Lower leg skin (tissue), 4 donors: ENCODE data around the gene U2AF1. TPM values are rescaled to one million over a fixed set of nuclear protein-coding genes. Genes with fewer than 3 reads are reported as not detected.
"Not testable (repeated sequence)": the region's sequence is repeated elsewhere in the genome, so short reads cannot be mapped to it uniquely, and the experiment has no call there.

Experiments
- DNase-seq, 2 donors: peaks; one replicate each; pipeline ENCODE4 v3.0.0-alpha.2; 2019; ENCODE audit warnings: low spot score in 2 of 2
- H3K4me3 ChIP-seq: fragments of 200-600 bp; sonication (generic); 2 replicates; pipeline ENCODE4 v1.5.1; 2017; ENCODE audit warnings: mild to moderate bottlenecking, low read depth; ENCODE audit not compliant: poor library complexity, severe bottlenecking
- WGBS, 2 donors: methylation state at CpG; one replicate each; pipeline ENCODE4 v1.1.5; 2018; 5-methylcytosine and 5-hydroxymethylcytosine counted together
- intact Hi-C: fragments of 100-400 bp; cut with DNase I; formaldehyde crosslinking; loops from one replicate; pipeline ENCODE4 v1.15.0; 2023; ENCODE audit warnings: low total_unique reads
- total RNA-seq, 4 donors: library from RNA; depleted of rRNA; stranded (reverse); fragments of >200 nt; gene quantifications; one replicate each; pipeline ENCODE4 v1.1.0, GENCODE V29; 2016

U2AF1 gene
- total RNA-seq, 4 donors from 2014 or later = 19.2 to 57.6 (median 19.5) TPM

DNA sequence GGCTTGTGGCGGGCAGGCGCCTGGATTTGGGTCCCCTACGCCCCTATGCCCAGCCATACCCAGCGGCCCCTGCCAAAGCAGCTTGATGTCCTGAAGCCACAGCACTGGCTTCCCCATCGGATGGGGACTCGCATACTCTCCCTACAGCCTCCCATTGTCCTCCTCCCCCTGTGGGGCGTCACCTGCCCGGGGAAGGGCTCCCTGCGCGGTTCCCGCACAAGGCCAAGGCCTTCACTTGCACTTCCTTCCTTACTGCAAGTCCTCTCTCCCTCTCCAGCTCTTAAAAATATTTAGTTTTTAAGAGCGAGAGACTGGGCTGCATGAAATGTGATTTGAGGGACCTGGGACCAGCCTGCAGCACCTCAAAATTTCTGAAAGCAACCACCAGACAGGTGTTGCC is 40.7 kb downstream of the U2AF1 start:
- 86 to 100% methylated on average over 2 to 8 of the region's 12 CpGs for WGBS, 2 donors
- DNase-seq, H3K4me3 ChIP-seq, intact Hi-C loops: not testable (repeated sequence)

DNA sequence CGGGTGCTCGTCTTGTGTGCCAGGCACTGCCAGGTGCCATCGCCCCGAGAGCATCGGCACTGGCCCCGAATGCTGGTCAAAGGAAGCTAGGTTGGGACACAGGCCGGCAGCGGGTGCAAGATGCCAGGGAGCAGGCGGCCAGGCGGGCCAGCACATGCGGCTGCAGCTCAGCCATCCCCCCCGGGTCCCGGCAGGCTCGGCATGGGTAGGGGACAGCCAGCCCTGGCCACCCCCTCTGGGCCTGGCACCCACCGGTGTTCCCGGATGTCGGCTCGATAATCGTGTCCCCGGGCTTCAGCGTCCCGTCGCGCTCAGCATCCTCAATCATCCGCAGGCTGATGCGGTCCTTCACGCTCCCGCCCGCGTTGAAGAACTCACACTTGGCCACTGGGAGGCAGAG is 41.4 kb downstream of the U2AF1 start:
- intact Hi-C loops = not testable (repeated sequence)

DNA sequence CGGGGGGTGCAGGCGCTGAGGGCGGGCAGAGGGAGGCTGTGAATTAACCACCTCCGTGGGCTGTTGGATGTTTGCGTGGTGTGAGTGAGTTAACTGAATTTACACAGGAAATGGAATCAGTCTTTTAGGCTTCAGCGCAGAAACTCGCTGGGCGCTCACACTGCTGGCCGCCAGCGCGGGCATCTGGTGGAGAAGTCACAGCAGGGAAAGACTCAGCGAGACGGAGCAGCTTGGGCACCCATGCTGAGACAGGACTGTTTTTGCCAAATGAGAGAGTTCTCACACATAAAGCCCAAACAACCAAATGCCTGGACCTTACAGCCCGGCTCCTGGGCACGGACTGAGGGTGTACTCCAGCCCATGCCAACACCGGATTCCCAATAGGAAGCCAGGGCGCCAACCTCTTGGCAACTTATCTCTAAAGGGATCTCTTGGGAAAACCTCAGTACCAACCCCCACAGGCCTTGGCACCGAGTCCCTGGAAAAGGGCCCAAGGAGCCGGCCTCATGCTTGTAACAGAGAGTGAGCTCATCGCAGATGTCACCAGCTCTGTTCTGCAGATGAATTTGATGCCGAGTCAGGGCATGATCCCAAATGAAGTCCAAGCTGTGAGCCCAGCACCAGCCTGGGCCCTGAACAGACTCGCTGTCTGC is 43.0 kb downstream of the U2AF1 start:
- H3K4me3 ChIP-seq, DNase-seq, intact Hi-C loops: not testable (repeated sequence)
- WGBS, 2 donors = no CpG with 5 or more reads among the region's 22 CpGs

More for the DNA sequence above, 41.4 kb downstream of the U2AF1 start:
- not testable (repeated sequence) for DNase-seq, H3K4me3 ChIP-seq
- WGBS, 2 donors = 89% methylated on average over 13 of the region's 30 CpGs; no CpG with 5 or more reads in 1 of the 2 donors

GRCh38 chr21:43062955-43063664 is 44.3 kb downstream of the U2AF1 start:
- H3K4me3 ChIP-seq, intact Hi-C loops, DNase-seq: not testable (repeated sequence)
- WGBS, 2 donors = no CpG with 5 or more reads among the region's 28 CpGs

GRCh38 chr21:43053112-43053511 is 54.3 kb downstream of the U2AF1 start:
- no CpG with 5 or more reads among the region's 13 CpGs for WGBS, 2 donors
- DNase-seq, H3K4me3 ChIP-seq, intact Hi-C loops: not testable (repeated sequence)

- intact Hi-C loops, H3K4me3 ChIP-seq, DNase-seq: not testable (repeated sequence)
- 59 to 68% methylated on average over 8 to 10 of the region's 21 CpGs for WGBS, 2 donors
These were observed 61.2 kb downstream of the U2AF1 start for GRCh38 chr21:43045876-43046821.

GRCh38 chr21:43045165-43045875 is 62.0 kb downstream of the U2AF1 start:
- H3K4me3 ChIP-seq, intact Hi-C loops, DNase-seq: not testable (repeated sequence)
- 40% methylated on average over 1 of the region's 17 CpGs; no CpG with 5 or more reads in 1 of the 2 donors for WGBS, 2 donors

DNA sequence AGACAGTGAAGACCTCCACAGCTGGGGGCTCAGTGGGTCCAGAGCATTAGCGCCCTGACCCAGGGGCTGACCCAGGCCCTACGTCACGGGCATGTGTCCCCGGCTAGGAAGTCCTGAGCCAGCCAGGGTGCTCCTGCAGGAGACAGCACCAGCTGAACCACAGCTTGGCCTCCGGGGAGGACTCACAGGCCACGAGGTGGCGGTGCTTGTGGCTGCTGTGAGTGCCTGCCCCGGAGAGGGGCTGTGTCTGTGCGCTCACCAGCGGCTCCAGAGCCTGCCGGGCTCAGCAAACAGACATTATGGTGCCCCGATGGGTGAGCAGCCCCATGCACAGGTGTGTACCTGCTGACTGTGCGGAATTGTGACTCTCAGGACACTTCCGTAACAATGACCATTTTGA is 62.8 kb downstream of the U2AF1 start:
- WGBS, 2 donors = 87% methylated on average over 3 of the region's 14 CpGs; no CpG with 5 or more reads in 1 of the 2 donors
- intact Hi-C loops, H3K4me3 ChIP-seq, DNase-seq: not testable (repeated sequence)

DNA sequence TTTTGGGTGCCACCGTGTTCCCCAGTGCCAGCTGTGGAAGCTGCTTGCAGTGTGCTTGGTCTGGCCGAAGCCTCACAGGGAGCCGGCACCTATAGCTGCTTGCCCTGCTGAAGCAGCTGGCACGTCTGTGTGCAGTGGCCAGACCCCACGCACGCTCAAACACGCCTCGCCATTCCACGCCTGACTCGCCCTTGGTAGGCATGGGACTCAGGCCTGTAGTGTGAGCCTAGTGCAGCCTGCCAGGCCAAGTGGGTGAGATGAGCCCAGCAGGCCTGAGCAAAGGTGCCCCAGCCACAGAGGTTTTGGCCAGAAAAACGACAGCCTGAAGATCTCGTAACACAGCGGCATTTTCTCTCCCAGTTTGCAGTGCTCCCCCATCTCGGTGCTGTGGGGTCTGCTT is 64.1 kb downstream of the U2AF1 start:
- H3K4me3 ChIP-seq, intact Hi-C loops, DNase-seq: not testable (repeated sequence)
- 85 to 89% methylated on average over 3 to 4 of the region's 14 CpGs for WGBS, 2 donors

Other genes starting within 250 kb of the U2AF1 start
- 10 to 100 TPM; 10.3 to 17.4 (median 12.0) TPM for gene WDR4, start 228.0 kb downstream of the U2AF1 start, total RNA-seq
- 10 to 100 TPM; 41.8 to 65.3 (median 60.0) TPM for gene NDUFV3, start 214.3 kb downstream of the U2AF1 start, total RNA-seq
- not detected for gene ERVH48-1, start 181.9 kb downstream of the U2AF1 start, total RNA-seq
- gene PKNOX1, start 133.0 kb downstream of the U2AF1 start, total RNA-seq = 10 to 100 TPM in 2 of 4 donors, 1 to 10 TPM in 2; 4.9 to 13.8 (median 8.8) TPM
- 1 to 10 TPM; 2.6 to 8.2 (median 3.1) TPM for gene CBS, start 31.7 kb downstream of the U2AF1 start, total RNA-seq
- gene CRYAA, start 61.4 kb upstream of the U2AF1 start, total RNA-seq = not detected